Activated T-helper 2 cell treated with anti-CD3 and anti-CD28 coated beads, Interferon-gamma antibody, Interleukin-2, Interleukin-4, amounts not matched to agents 10 μg/mL and 5 μg/mL and 100 μg/mL, durations not matched to agents 14 hours and 24 hours and 36 hours (primary cell): Measurements from ENCODE around the gene PAAF1. TPM values are rescaled to one million over a fixed set of nuclear protein-coding genes. Genes with fewer than 3 reads are reported as not detected.
"Not testable (repeated sequence)": the region's sequence is repeated elsewhere in the genome, so short reads cannot be mapped to it uniquely, and the experiment has no call there.

Source experiments
- DNase-seq: peaks from one replicate; pipeline ENCODE4 v3.0.0; 2021; ENCODE audit warnings: low spot score
- H3K27ac Mint-ChIP-seq: one replicate; pipeline ENCODE4 v1.8.0; 2021; ENCODE audit warnings: mixed read lengths
- H3K27me3 Mint-ChIP-seq: one replicate; pipeline ENCODE4 v1.8.0; 2021; ENCODE audit warnings: low read depth, mixed read lengths
- H3K36me3 Mint-ChIP-seq: one replicate; pipeline ENCODE4 v1.8.0; 2021; ENCODE audit warnings: low read depth, mixed read lengths
- H3K4me1 Mint-ChIP-seq: one replicate; pipeline ENCODE4 v1.8.0; 2021; ENCODE audit warnings: low read depth, mixed read lengths
- H3K4me3 Mint-ChIP-seq: one replicate; pipeline ENCODE4 v1.8.0; 2021; ENCODE audit warnings: low read depth, mild to moderate bottlenecking, moderate library complexity, mixed read lengths
- H3K9me3 Mint-ChIP-seq: one replicate; pipeline ENCODE4 v1.8.0; 2021; ENCODE audit warnings: mixed read lengths
- intact Hi-C: fragments of 100-400 bp; cut with micrococcal nuclease; formaldehyde crosslinking; loops from one replicate; pipeline ENCODE4 v1.15.1; 2023
- total RNA-seq: library from RNA; stranded (reverse); gene quantifications from 2 replicates; pipeline ENCODE4 v1.2.3, GENCODE V29; 2022

Gene PAAF1
- total RNA-seq, 1 donor from 2014 or later = 25.4 TPM

DNA sequence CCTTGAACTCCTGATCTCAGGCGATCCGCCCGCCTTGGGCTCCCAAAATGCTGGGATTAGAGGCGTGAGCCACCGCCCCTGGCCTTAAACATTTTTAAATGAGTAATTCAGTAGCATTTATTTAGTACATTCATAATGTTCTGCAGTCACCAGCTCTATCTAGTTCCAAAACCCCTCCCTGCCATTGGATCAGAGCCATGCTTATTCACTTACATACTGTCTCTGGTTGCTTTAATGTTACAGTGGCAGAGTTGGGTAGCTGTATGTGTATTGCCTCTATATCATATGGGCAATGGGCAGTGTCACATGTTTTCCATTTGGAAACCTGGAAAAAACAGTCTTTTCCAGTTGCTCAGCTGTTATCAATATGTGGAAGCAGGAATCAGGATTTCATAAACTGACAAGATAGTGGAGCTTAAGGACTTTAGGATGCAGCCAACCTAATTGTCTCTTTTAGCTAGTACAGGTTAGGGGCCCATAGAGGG is 10.7 kb upstream of the PAAF1 start:
- no peaks in the 10 kb centered on the region for H3K27me3 Mint-ChIP-seq
- H3K4me1 Mint-ChIP-seq = no peaks in the 10 kb centered on the region
- no peak overlapping the region for H3K27ac Mint-ChIP-seq
- H3K9me3 Mint-ChIP-seq = no peaks in the 10 kb centered on the region
- DNase-seq = no peak
- peaks cover 42% of the 10 kb centered on the region for H3K36me3 Mint-ChIP-seq
- H3K4me3 Mint-ChIP-seq = no peak overlapping the region
- intact Hi-C loops = no loop called here

DNA sequence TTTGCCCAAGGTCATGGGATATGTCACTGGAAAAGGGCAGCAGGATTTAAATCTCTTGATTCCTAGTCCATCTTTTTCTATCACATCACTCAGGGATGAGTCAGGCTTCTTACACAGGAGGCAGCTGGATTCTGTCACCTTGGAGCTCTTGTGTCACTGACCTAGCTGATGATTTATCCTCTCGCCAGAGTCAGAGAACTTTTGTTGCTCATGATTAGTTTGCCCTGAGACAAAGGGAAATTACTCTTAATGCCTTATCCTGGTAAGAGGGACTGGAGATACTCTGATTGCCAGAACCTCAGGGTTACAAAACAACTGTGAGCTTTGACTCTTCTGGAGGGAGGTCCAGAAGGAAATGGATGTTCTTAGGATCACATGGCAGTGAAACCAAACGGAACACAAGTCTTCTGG is 10.2 kb upstream of the PAAF1 start:
- DNase-seq = no peak
- Mint-ChIP-seq H3K9me3 (no peaks in the 10 kb centered on the region), H3K36me3 (peaks cover 42% of the 10 kb centered on the region), H3K27me3 (no peaks in the 10 kb centered on the region), H3K4me1 (no peaks in the 10 kb centered on the region), H3K4me3 (no peak overlapping the region), H3K27ac (no peak overlapping the region)
- intact Hi-C loops = no loop called here

DNA sequence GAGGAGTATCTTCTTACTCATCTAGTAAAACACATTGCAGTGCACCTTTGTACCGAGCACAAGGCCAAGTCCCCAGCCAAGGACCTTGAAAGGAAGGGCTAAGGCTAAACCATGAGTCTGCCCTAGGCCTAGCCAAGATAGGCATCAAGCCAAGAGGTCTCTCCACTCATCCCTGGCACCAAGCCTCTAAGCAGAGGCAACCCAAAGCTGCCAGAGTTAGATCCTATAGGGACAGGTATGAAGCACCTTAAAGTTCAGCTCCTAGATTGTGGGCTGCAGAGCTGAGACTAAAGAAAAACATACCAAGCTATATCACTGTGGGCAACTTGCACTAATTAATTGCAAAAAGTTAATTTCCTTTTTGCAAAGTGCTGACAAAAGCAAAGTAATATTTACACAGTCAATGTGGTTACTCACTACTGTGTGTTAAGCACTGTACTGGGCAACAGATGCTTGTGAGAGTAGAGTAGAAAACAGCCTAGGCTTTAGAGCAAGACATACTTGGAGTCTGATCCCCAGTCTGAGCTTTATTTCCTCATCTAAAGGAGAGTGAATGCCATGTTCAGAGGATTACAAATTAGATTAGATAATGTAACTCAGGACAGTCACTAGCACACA is 7.4 kb upstream of the PAAF1 start:
- H3K9me3 Mint-ChIP-seq = no peaks in the 10 kb centered on the region
- H3K36me3 Mint-ChIP-seq = peaks cover 47% of the 10 kb centered on the region
- DNase-seq = no peak

DNA sequence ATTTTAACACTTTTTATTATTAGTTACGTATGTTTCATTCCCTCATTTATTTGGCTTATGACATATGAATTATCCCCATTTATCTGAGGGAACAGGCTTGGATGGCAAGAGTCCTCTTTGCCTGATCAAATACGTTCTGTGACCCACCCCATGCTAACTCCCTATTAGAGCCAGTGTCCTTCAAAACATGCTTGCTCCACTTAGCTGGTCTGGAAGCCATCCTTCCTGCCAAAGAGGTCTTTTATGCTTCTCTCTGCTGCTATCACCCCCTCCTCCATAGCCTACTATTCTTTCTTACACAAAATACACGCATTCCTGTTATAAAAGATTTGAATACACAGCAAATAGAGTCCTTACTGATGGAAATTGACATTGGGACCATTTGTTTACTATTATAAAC is 6.5 kb upstream of the PAAF1 start:
- intact Hi-C loops = no loop called here
- H3K27ac Mint-ChIP-seq = no peak overlapping the region
- H3K4me3 Mint-ChIP-seq = no peak overlapping the region
- H3K4me1 Mint-ChIP-seq = peaks cover 8% of the 10 kb centered on the region
- H3K36me3 Mint-ChIP-seq = peaks cover 47% of the 10 kb centered on the region
- no peaks in the 10 kb centered on the region for H3K9me3 Mint-ChIP-seq
- no peak for DNase-seq
- no peaks in the 10 kb centered on the region for H3K27me3 Mint-ChIP-seq

More for the DNA sequence above, 7.4 kb upstream of the PAAF1 start:
- intact Hi-C loops = no loop called here
- no peaks in the 10 kb centered on the region for H3K27me3 Mint-ChIP-seq
- no peak overlapping the region for H3K27ac Mint-ChIP-seq
- no peaks in the 10 kb centered on the region for H3K4me1 Mint-ChIP-seq
- H3K4me3 Mint-ChIP-seq = no peak overlapping the region

DNA sequence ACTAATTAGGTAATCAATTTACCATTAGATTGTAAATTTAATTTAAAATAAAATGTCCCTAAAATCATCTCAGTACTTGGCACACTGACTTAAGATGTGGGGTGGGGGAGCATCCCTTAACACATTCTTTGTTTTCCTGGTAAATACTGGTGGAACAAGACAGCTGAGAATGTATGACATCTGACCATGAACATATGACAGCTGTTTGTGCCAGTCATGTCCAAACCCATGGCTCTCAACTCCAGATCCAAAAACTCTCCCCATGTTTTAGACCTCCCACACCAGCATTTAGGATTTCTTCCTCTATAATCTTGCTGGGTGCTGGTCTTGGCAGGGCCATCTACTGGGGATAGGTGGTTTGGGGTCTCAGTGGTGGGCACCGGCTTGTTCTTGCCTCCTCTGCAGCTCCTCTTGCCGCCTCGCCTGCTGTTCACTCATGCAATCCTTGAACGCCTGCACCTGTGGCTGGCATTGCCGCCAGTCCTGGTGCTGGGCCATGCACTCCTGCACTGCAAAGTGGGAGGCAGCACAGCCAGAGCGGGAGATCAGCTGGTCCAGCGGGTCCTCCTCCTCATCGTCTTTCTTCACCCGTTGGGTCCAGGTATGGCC is 3.9 kb upstream of the PAAF1 start:
- intact Hi-C loops = no loop called here
- H3K27ac Mint-ChIP-seq = no peak overlapping the region

DNA sequence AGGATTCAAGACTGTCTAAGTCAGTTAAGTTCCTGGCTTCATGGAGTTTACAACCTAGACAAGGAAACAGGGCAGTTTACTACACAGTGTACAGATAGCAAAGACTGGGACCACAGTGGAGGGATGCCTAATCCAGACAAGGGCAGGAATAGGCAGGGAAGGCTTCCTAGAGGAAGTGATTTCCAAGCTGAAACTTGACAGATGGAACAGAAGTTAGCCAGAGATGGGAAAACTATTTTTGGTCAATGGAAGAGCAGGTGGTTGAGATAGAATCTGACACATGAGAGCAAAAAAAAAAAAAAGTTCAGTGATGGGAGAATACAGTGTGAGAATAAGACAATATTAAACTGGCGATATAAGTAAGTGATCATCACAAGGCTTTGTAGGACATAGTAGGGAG is 1.4 kb upstream of the PAAF1 start:
- DNase-seq = no peak
- Mint-ChIP-seq H3K27ac (peak overlapping the region; percentile 96), H3K9me3 (no peaks in the 10 kb centered on the region), H3K27me3 (no peaks in the 10 kb centered on the region), H3K36me3 (peaks cover 41% of the 10 kb centered on the region), H3K4me3 (peak overlapping the region; percentile 98), H3K4me1 (peaks cover 19% of the 10 kb centered on the region)
- intact Hi-C loops = loop anchor here (5.0 kb wide), 1 partner anchor 297 kb away; the partner anchor contains the start of genes C2CD3 and PPME1

More for the DNA sequence above, 3.9 kb upstream of the PAAF1 start:
- Mint-ChIP-seq H3K4me1 (peaks cover 17% of the 10 kb centered on the region), H3K27me3 (no peaks in the 10 kb centered on the region), H3K9me3 (no peaks in the 10 kb centered on the region), H3K36me3 (peaks cover 53% of the 10 kb centered on the region), H3K4me3 (no peak overlapping the region)
- no peak for DNase-seq

DNA sequence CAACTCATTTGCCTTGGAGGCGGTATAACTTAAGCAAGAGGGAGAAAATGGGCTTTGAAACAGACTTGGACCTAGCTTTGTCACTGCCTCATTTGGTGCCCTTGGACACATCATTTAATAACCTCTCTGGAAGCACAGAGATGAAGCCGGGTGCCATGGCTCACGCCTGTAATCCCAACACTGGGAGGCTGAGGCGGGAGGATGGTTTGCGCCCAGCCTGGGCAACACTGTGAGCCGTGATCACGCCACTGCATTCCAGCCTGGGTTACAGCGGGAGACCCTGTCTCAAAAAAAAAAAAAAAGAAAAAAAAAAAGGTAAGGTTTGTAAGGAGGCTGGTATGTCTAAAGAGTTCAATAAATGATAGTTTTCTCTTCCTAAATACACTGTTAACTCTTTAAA is 959 bp upstream of the PAAF1 start:
- DNase-seq = no peak
- Mint-ChIP-seq H3K27me3 (no peaks in the 10 kb centered on the region), H3K9me3 (no peaks in the 10 kb centered on the region), H3K4me3 (peak overlapping the region; percentile 98), H3K27ac (peak overlapping the region; percentile 96), H3K4me1 (peaks cover 19% of the 10 kb centered on the region), H3K36me3 (peaks cover 40% of the 10 kb centered on the region)
- intact Hi-C loops = loop anchor here (1.0 to 5.0 kb wide), 4 partner anchors 97 to 296 kb away; partner anchors contain the start of genes C2CD3, PPME1 and RAB6A

DNA sequence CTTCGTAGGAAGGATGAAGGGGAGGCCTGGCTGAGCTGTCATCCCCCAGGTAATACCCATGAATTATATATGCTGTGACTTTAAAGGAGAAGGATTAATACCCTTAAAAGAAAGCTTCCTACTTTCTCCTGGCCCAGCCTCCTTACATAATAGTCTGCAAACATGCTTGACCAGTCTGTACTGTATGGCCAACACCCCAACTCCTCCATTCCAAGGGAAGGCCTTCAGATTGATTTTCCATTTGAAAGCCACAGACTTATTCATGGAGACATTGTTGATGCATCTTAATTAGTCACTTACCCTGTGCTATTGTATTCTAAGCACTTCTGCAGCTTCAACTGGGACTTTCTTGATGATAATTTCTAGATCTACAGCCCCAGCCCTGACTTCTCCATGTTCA is 2.0 kb downstream of the PAAF1 start:
- Mint-ChIP-seq H3K4me3 (no peak overlapping the region), H3K4me1 (peaks cover 19% of the 10 kb centered on the region), H3K36me3 (peaks cover 25% of the 10 kb centered on the region), H3K9me3 (no peaks in the 10 kb centered on the region), H3K27me3 (no peaks in the 10 kb centered on the region), H3K27ac (no peak overlapping the region)
- intact Hi-C loops = loop anchor here (5.0 kb wide), 1 partner anchor 294 kb away; the partner anchor contains the start of genes C2CD3 and PPME1
- no peak for DNase-seq

DNA sequence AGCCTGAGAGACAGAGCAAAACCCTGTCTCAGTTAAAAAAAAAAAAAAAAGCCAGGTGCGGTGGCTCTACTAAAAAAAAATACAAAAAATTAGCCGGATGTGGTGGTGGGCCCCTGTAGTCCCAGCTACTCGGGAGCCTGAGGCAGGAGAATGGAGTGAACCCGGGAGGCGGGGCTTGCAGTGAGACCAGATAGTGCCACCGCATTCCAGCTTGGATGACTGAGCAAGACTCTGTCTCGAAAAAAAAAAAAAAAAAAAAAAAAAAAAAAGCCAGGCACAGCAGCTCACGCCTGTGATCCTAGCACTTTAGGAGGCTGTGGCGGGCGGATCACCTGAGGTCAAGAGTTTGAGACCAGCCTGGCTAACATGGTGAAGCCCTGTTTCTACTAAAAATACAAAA is 3.6 kb downstream of the PAAF1 start:
- DNase-seq, H3K27me3 Mint-ChIP-seq, H3K4me1 Mint-ChIP-seq, H3K27ac Mint-ChIP-seq, H3K9me3 Mint-ChIP-seq, H3K4me3 Mint-ChIP-seq, intact Hi-C loops: not testable (repeated sequence)
- peaks cover 17% of the 10 kb centered on the region for H3K36me3 Mint-ChIP-seq

DNA sequence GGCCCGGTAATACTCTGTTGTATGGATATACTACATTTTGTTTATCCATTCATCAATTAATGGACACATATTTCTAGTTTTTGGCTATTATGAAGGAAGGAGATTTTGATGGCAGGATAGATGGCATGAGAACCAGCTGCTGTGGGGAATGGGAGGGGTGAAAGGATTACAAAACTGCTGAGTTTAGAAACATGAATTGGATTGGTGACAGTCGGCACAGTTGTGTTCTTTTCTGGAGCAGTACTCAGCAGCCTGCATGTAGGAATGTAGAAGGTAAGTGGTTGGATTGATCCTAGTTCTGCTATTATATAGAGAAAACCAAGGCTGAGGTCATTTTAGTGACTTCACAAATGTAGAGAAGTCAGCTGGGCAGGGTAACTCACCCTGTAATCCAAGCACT is 7.1 kb downstream of the PAAF1 start:
- intact Hi-C loops = no loop called here
- Mint-ChIP-seq H3K27me3 (no peaks in the 10 kb centered on the region), H3K4me3 (no peak overlapping the region), H3K9me3 (no peaks in the 10 kb centered on the region), H3K36me3 (peaks cover 20% of the 10 kb centered on the region), H3K27ac (no peak overlapping the region), H3K4me1 (no peaks in the 10 kb centered on the region)
- DNase-seq = no peak

DNA sequence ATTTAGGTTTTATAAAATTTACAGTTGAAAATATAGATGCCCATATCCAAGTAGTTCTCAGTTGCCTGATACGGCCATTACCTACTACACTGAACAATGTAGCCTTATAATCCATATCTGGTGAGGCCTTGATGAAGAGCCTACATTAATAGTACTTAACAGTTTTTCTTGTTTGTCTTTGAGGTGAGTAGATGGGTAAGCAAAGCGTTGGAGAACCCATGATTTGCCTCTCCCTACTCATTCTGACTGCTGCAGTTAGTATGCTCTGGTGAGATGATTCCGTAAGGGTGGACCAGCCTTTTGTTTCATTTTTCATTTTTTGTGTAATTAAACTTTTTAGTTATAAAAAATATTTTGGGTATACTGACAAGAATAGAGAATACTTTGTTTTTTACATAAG is 11.4 kb downstream of the PAAF1 start:
- DNase-seq = no peak
- H3K27ac Mint-ChIP-seq = no peak overlapping the region
- intact Hi-C loops = no loop called here
- H3K36me3 Mint-ChIP-seq = peaks cover 32% of the 10 kb centered on the region
- H3K4me3 Mint-ChIP-seq = no peak overlapping the region
- H3K4me1 Mint-ChIP-seq = peaks cover 1% of the 10 kb centered on the region
- H3K9me3 Mint-ChIP-seq = no peaks in the 10 kb centered on the region
- no peaks in the 10 kb centered on the region for H3K27me3 Mint-ChIP-seq

DNA sequence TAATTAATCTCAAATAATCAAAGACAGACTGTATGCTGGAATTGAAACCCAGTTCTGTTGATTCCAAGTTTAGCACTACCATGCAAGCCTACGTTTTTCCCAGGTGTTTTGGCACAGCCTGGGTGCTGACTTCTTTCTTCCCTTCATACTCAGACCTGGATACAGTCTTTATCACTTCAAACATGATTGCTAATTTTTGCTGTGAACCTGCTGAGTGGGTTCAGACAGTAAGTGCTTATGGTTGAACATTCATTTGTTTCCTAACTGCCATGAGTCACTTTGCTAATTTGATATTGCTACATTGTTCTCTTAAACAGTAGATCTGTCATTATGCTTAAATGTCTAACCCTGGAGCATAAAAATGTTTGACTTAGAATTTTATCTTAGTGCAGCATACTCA is 12.2 kb downstream of the PAAF1 start:
- Mint-ChIP-seq H3K36me3 (peaks cover 26% of the 10 kb centered on the region), H3K27me3 (no peaks in the 10 kb centered on the region), H3K27ac (no peak overlapping the region), H3K9me3 (no peaks in the 10 kb centered on the region), H3K4me1 (peaks cover 1% of the 10 kb centered on the region), H3K4me3 (no peak overlapping the region)
- intact Hi-C loops = no loop called here
- DNase-seq = no peak

DNA sequence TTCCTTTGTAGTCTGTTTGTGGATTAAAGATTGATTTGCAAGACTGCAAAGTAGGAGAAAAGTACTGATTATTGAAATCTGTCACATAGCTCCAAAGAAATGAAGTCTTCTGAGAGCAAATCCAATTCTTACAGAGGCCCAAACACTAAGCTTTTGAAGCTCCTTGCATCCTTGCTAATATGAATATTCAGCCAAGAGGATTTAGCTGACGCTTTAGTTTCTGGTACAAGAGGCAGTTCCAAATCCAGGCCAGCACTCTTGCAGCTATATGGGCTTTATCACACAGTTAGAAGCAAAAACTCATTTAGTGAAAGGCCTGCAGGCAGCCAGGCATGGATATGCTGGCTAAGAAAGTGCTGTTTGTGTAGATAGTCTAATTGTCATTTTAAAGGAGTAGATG is 12.7 kb downstream of the PAAF1 start:
- peaks cover 1% of the 10 kb centered on the region for H3K4me1 Mint-ChIP-seq
- H3K27ac Mint-ChIP-seq = no peak overlapping the region

More for the DNA sequence above, 12.7 kb downstream of the PAAF1 start:
- H3K4me3 Mint-ChIP-seq = no peak overlapping the region
- no peaks in the 10 kb centered on the region for H3K9me3 Mint-ChIP-seq
- H3K36me3 Mint-ChIP-seq = peaks cover 25% of the 10 kb centered on the region
- H3K27me3 Mint-ChIP-seq = no peaks in the 10 kb centered on the region
- intact Hi-C loops = no loop called here
- no peak for DNase-seq
